GM13977 (cell line): Measurements from ENCODE around the gene DSC3.

Source experiments
- DNase-seq: peaks from one replicate; pipeline ENCODE4 v3.0.0; 2012; ENCODE audit warnings: low spot score
- in situ Hi-C: fragments of 300-500 bp; cut with MboI; formaldehyde crosslinking; loops from one replicate; pipeline ENCODE4 v1.12.0; 2022; ENCODE audit warnings: low sequenced_read_pairs, low pct_unique_long_range_greater_than_20kb, mixed read lengths, inconsistent platforms; ENCODE audit not compliant: unreplicated experiment
- TF ChIP-seq, protein P1 (sequence below): IDR thresholded peaks from 2 replicates; pipeline ENCODE4 v1.5.1; 2012; ENCODE audit warnings: mild to moderate bottlenecking, control low read depth; ENCODE audit not compliant: insufficient read depth; ENCODE audit errors: extremely low read depth, missing control alignments

The DSC3 gene

DNA sequence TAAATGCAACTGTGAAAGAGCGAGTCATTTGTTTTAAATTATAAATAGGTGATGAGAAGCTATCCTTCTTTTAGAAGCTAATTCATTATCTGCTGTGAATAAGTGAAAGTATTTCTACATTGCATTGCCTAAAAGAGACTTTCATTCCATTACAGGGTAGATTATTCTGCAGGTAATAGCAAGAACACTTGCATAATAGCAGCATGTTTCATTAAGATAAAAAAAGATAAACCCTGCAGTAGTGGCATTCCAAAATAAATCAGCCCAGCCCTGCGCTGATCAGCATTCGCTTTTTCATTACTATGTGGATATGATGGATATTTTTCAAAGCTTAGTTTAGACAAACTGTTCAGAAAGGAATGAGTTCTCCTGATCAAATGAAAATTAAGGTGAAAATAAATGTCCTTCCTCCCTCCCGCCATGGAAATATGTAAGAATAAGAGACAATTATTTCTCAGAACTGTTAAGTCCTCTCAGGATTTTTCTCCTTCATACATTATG is 72.8 kb downstream of the DSC3 start:
- TF ChIP-seq, protein P1, sequence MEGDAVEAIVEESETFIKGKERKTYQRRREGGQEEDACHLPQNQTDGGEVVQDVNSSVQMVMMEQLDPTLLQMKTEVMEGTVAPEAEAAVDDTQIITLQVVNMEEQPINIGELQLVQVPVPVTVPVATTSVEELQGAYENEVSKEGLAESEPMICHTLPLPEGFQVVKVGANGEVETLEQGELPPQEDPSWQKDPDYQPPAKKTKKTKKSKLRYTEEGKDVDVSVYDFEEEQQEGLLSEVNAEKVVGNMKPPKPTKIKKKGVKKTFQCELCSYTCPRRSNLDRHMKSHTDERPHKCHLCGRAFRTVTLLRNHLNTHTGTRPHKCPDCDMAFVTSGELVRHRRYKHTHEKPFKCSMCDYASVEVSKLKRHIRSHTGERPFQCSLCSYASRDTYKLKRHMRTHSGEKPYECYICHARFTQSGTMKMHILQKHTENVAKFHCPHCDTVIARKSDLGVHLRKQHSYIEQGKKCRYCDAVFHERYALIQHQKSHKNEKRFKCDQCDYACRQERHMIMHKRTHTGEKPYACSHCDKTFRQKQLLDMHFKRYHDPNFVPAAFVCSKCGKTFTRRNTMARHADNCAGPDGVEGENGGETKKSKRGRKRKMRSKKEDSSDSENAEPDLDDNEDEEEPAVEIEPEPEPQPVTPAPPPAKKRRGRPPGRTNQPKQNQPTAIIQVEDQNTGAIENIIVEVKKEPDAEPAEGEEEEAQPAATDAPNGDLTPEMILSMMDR: no peak
- no peak for DNase-seq
- in situ Hi-C loops: no loop called here

DNA sequence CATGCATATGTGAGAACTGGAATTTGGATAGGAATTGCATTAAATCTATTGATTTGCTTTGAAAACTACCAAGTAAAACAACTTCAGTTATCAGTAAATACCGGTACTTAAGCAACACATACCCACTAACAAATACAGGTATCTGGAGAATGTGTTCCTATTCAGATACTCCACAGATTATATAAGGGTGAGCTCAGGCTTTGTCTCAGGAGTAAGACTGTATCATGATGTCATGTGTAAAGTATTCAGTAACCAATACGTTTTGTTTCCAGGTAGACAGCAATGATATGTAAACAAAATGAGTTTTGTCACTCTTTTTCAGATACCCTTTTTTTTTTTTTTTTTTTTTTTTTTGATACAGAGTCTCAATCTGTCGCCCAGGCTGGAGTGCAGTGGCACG is 74.8 kb downstream of the DSC3 start:
- in situ Hi-C loops: no loop called here

DNA sequence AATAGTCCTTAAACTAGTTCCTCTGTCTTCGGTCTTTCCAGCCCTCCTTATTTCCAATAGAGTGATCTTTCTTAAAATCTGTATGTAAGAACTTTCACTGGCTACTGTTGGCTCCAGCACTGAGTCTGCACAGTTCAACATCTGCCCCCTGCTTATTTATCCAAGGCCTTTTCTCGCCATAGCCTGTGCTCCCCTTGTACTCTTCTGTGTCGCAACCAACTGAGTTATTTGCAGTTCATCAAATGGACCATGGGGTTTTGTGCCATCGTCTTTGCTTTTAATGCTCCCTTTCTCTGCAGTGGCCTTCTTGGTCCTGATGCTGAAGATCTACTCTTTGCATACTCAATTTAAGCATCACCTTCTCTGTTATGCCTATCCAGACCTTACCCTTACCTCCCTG is 77.3 kb downstream of the DSC3 start:
- TF ChIP-seq, protein P1: no peak
- no peak for DNase-seq
- in situ Hi-C loops: no loop called here

More for the DNA sequence above, 74.8 kb downstream of the DSC3 start:
- TF ChIP-seq, protein P1: no peak
- no peak for DNase-seq

DNA sequence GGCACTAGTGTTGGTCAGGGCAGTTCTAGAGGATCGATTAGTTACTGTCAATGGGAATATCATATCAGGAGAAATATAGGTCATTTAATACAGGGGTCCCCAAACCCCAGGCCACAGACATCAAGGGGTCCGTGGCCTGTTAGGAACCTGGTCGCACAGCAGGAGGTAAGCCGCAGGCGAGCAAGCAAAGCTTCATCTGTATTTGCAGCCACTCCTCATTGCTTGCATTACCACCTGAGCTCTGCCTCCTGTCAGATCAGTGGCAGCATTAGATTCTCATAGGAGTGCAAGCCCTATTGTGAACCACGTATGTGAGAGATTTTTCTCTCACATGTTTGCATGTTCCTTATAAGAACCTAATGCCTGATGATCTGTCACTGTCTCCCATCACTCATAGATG is 81.9 kb downstream of the DSC3 start:
- TF ChIP-seq, protein P1: no peak
- in situ Hi-C loops: no loop called here

DNA sequence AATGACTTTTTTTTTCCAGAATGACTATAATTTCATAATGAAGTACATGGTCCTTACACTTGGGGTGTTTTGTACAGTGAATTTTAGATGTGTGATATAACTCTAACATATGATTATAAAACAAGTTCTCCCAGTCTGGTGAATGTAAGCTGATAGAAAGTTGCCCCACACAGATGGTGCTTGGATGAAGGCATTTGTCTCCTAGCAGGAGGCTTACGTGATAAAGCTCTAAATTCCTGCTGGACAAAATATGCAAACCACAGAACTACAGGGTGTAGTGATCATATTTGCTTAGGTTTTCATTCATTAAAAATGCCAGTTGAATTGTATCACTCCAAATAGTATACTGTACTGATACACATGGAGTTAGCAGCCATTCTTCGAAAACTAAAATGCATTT is 85.5 kb downstream of the DSC3 start:
- DNase-seq: no peak
- TF ChIP-seq, protein P1: no peak
- in situ Hi-C loops: no loop called here

More for the DNA sequence above, 81.9 kb downstream of the DSC3 start:
- DNase-seq: no peak

- DNase-seq: no peak
- TF ChIP-seq, protein P1: no peak
- in situ Hi-C loops: no loop called here
Measured at GRCh38 chr18:30954262-30954661, 88.3 kb downstream of the DSC3 start.

DNA sequence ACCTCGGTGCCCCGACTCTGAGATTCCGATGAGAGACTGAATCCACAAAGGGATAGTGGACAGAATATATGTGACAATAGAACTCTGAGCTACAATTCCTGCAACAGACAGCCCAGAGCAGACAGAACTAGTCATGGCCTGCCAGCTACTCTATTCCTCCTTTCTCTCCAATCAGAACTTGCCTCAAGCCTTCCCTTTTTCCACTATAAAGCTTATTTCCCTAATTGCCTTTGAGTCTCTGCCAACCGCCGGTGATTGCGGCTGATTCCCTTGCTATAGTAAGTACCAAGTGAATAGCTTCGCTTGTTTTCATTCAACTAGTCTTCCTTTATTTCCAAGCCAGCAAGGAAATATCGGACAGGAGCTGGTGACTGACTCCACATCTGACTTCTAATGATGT is 96.8 kb downstream of the DSC3 start:
- in situ Hi-C loops: no loop called here
- no peak for DNase-seq
- TF ChIP-seq, protein P1: no peak
